Right ventricle myocardium inferior (tissue), 1 donor: Measurements from ENCODE around the gene SMARCAD1. TPM values are rescaled to one million over a fixed set of nuclear protein-coding genes. Genes with fewer than 3 reads are reported as not detected.
A peak's percentile ranks its signal among the peaks of the same experiment; 100 is the strongest.
"Not testable (repeated sequence)": the region's sequence is repeated elsewhere in the genome, so short reads cannot be mapped to it uniquely, and the experiment has no call there.

Source experiments
- ATAC-seq: fragments of 200-7000 bp; cut with Tn5 transposase; one replicate; pipeline ENCODE4 v1.9.1; 2020; ENCODE audit warnings: mild to moderate bottlenecking, moderate library complexity
- DNase-seq: peaks from one replicate; pipeline ENCODE4 v3.0.0; 2021; ENCODE audit errors: missing footprints
- intact Hi-C: fragments of 100-400 bp; cut with DNase I; formaldehyde crosslinking; loops from one replicate; pipeline ENCODE4 v1.11.0; 2022
- total RNA-seq: library from RNA; stranded (reverse); fragmentation: NEBNext Ultra II Directional; extraction: Animal tissue kit (Norgen Biotek cat#: 25700); gene quantifications from one replicate; pipeline ENCODE4 v1.2.1, GENCODE V29; 2021
- donor health status: DM: no; HTN: yes; CAD: no; lungs with severe emphysema.

The SMARCAD1 gene
- total RNA-seq, 1 donor from 2014 or later: 9.2 TPM

DNA sequence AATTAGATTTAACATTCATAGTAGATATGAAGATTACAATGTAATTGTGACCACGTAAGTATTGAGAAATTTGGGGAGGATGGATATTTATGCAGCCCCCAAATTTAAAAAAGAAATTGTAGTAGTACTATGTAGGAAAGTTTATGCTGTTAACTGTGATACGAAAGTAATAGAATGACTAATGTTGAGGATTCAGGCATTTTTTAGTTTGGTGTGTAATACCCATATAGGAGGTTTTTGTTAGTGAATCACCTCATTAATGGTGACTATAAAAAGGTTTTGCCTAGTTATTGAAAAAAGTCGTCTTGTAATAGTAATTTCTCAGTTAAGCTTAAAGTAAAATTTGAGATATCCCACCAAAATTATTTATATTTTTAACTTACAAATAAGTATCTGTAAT, 67.2 kb downstream of the SMARCAD1 start:
- intact Hi-C loops: no loop called here
- ATAC-seq (no peak), DNase-seq (no peak)

DNA sequence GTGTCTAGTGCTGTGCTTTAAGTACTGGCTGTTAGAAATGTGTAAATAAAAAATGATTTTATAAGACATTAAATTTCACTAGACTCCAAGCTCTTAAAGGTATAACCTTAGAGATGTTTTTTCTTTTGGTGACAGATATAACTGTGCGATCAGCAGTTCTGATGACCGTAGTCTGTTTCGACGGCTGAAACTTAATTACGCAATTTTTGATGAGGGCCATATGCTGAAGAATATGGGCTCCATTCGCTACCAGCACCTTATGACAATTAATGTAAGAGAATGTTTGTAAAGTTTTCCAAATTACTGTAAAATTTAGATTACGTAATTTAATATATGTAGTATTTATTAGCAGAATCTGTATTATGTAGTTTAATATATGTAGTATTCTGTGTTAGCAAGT, 68.5 kb downstream of the SMARCAD1 start:
- intact Hi-C loops: no loop called here
- ATAC-seq (no peak), DNase-seq (no peak)

DNA sequence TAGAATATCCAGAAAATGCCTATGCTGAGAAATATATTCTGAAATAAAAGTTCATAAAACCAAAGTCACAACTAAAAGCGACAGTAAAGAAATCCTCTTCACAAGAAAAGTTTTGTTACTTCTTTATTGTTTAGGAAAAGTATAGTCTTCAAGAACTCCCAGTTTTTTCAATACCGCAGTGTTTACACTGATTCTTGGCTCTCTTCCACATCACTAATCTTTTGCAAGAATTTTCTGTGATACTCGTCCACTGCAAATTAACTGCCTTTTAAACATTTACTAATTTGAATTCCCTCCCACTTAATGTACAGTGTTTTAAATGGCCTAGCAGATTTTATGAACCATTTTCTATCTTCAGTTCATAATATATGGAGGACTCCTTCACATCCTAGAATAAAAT, 69.9 kb downstream of the SMARCAD1 start:
- intact Hi-C loops: no loop called here
- ATAC-seq: no peak
- DNase-seq: no peak

DNA sequence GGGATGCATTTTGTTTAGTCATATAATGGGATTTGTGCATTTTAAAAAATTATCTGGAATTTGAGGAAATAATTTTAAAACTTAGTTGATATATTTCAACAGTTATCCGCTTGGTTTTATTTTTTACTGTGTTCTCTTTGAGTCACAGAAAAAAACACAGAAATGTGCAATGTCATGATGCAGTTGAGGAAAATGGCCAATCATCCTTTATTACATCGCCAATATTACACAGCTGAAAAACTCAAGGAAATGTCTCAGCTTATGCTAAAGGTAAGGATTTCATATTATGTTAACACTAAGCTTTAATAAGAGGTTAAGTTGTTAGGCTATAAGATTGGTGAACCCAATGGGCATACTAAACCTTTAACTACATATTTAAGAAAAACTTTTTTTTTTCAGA, 71.1 kb downstream of the SMARCAD1 start:
- intact Hi-C loops: no loop called here
- ATAC-seq: no peak
- no peak for DNase-seq

DNA sequence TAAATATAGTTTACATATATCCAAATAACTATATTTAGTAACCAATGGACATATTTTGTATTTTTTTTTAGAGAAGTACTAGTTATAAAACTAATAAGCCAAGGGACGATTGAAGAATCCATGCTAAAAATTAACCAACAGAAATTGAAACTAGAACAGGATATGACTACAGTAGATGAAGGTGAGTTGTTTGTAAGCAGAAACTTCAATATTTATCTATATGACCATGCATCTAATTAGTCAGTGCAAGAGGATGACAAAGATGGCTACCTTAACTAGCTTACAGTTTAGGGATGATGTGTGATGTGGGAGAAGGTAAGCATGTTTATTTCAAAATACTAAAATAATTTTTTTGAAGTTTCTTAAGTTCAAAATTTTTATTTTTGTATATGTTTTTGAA, 77.2 kb downstream of the SMARCAD1 start:
- ATAC-seq (no peak), DNase-seq (no peak)
- intact Hi-C loops: no loop called here

DNA sequence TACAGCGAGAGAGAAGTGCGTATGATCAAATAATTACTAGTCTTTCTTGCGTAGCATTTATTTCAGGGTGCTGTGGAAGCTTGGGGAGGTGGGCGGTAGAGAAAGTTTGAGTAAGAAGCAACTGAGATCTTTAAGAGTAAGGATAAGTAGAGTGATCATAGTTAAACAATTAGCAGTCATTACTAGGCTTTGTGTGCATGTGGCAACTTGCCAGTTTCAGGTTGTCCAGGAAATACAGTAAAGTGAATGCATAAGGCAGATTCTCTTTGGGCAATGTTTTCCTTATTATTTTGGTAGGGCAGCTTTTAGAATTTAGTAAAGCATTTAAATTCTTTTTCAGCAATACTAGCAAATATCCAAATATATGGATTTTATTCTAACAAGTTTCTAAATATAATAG, 78.0 kb downstream of the SMARCAD1 start:
- DNase-seq (no peak), ATAC-seq (no peak)
- intact Hi-C loops: no loop called here

DNA sequence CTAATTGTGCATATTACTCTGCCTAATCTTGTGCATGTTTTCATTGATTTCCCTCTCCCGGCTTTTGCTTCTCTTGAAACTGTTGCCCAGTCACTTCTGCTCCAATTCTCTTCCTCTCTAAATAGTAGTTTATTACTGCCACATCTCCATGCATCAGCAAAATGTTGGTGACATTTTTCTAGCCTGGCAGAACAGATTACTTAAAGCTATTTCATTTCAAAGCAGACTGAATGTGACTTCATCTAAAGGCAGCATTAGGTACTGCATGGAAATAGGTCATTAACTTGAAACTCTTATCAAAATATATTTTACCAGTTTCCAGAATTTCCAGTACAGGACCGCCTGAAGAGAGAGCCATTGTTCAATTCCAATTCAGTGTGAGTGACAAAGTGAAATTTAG, 82.6 kb downstream of the SMARCAD1 start:
- intact Hi-C loops: no loop called here
- no peak for ATAC-seq
- no peak for DNase-seq

DNA sequence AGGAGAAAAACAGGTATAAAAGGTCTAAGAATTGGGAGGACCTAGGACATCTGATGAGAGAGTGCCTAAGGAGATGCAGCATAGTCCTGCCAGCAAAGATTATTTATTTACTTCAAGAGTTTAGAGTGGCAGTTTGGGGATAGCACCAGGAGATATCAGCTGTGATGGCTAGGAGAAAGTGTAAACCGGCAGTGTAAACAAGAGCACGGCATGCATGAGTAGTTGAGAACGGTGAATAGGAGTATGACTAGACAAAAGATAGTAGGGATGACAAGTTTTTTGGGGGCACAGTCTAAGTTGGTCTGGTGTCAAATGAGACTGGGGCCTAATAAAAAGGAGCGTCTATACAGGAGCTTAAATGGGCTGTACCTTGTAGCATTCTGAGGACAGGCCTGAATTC, 86.3 kb downstream of the SMARCAD1 start:
- ATAC-seq, intact Hi-C loops, DNase-seq: not testable (repeated sequence)

DNA sequence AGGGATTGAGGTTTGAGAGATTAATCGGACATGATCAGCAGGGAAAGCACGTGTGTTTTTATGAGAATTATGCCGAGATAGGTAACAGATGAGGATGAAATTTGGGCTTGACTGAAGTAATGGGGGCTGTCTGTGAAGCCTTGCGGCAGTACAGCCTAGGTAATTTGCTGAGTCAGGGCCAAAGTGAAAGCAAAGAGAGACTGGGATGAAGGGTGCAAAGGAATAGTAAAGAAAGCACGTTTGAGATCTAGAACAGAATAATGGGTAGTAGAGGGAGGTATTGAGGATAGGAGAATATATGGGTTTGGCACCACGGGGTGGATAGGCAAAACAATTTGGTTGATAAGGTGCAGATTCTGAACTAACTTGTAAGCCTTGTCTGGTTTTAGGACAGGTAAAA, 87.8 kb downstream of the SMARCAD1 start:
- ATAC-seq, intact Hi-C loops, DNase-seq: not testable (repeated sequence)

DNA sequence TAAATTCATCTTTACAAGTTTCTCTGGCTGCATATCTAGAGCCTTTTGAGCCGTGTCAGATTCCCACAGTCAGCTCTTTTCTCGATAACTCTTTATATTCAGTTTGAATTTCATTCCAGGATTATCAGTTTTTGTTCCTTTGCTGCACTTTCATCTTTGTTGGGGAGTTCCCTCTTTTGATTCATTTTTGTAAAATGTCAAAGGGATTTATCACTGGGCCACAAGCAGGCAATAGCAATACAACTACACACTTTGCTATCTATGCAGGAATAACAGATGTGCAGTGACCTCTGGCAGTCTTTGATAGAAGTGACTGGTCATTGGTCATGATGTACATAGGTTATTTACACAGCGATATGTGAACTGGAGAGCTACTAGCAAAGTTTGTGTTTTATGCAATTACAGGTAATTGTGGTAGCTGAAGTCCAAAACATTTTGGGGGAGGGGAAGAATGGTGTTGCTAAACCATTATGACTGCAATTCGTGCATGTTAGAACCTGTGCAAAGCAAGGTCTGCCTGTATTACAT, 91.1 kb downstream of the SMARCAD1 start:
- ATAC-seq (no peak), DNase-seq (no peak)
- intact Hi-C loops: no loop called here

DNA sequence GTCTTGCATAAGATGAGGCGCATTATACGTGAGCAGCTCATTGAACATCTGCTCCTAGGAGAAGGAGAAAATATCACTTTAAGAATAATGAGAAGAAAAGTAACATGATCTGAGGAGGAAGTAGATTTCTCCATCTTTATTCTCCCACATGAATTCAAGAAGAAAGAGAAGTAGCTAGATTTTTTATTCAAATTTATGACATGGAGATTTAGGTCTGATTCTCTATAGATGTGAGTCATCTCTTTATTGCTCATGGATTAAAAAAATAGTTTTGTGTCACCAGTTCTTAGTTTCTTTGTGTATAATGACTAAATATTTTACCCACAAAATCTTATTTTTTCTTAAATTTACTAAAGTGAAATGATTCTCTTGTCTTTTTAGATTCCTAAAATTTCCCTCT, 94.5 kb downstream of the SMARCAD1 start:
- DNase-seq (no peak), ATAC-seq (no peak)
- intact Hi-C loops: no loop called here

DNA sequence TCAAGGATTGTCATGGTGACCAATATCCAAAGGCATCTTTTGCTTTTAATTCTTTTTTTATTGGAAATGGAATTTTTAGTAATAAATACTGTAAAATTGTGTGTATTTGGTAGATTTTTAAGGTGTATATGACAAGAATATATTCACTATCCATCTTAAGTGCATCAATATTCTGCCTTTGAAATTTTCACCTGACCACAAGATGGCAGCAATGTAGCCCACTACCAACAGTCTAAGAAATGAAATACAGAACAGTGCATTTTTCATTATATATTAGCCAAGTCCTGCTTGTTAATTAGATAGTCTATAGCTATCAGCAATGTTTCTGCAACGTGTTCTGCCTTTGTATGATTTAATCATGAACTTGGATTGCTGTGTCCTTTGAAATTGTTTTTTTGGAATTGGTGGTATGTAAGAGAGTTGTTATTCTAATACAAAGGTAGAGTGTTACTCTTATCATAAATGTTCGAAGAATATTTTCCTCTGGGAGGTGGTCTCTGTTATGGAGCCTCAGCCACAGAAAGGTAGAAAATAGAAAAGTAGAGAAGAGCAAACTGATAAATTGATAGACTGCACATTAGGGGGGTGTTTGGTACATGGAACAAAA, 96.8 kb downstream of the SMARCAD1 start:
- intact Hi-C loops: loop anchor here (2.0 kb wide), 1 partner anchor 426 kb away; no protein-coding TSS in a partner anchor
- ATAC-seq (no peak), DNase-seq (no peak)

DNA sequence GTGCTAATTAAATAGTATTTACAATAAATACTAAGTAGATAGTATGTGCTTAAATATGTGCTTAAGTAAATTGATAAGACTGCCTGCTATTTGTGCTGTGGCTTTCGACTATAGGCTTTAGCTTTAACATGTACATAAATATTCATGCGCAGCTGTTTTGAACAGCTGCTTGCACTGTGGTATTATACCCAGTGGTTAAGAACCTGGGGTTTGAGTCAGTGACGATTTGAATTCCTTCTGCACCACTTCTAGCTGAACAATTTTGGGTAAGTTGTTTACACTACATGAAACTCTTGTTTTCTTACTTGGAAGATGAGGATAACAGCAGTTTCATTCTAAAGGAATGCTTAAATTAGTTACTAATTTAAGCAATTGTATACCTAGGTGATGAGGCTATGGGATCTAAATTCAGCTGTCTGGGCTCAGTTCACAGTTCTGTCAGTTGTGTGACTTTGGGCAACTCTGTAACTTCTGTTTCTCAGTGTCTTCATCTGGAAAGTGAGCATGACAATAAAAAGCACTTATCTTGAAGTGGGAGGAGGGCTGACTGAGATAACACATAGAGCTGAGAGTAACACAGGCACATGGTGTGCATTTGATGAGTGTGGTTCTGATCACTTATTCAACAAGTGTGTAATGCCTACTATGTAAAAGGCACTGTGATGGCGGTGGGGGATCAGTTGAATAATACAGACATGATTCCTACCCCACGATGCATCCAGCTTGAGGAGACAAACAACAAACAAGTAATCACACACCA, 98.0 kb downstream of the SMARCAD1 start:
- intact Hi-C loops: loop anchor here (2.0 kb wide), 1 partner anchor 425 kb away; no protein-coding TSS in a partner anchor
- ATAC-seq (no peak), DNase-seq (no peak)

DNA sequence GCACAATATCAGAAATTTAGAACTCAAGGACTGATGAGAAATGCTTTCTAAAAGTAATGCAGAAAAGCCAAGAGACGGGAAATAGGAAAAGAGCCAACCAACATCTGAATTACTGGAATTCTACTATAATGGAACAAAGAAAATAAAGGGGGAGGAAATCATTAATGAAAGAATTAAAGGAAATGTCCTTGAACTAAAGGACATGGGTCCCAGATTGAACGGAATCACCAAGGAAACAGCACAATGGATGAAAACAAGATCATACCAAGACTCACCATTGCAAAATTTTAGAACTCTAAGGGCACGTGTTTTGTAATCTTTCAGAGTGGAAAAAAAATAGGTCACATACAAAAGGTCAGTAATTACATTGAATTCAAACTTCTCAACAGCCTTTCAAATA, 99.0 kb downstream of the SMARCAD1 start:
- intact Hi-C loops: no loop called here
- ATAC-seq (no peak), DNase-seq (no peak)

DNA sequence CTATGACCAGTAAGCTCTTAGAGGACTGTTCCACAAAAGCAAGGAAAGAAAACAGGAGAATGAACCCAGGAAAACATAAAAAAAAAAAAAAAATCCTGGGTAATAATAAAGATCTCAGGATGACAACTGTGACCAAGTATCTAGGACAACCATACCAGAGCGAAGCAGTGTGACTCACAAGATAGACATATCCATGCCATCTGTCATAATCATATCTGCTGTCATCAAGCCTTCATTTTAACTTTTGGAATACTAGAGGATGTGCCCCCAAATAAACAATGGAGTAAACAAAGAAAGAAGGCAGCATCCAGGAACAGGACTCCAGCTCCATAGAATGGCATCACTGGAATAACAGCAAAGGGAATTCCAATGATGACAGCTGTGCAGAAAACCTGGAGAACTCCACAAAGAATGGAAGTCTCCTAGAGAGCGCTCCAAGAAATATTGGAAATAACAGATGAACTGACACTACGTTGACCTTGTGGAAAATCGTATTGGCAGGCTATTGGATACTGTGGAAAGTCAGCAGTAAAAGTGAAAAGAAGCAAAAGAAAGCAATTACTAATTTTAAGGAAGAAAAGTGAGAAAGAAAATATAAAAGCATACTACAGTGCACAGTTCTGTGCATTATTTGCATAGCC, 99.7 kb downstream of the SMARCAD1 start:
- intact Hi-C loops: no loop called here
- ATAC-seq: no peak
- DNase-seq: no peak

DNA sequence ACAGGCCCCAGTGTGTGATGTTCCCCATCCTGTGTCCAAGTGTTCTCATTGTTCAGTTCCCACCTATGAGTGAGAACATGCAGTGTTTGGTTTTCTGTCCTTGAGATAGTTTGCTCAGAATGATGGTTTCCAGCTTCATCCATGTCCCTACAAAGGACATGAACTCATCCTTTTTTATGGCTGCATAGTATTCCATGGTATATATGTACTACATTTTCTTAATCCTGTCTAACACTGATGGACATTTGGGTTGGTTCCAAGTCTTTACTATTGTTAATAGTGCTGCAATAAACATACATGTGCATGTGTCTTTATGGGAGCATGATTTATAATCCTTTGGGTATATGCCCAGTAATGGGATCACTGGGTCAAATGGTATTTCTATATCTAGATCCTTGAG, 112.3 kb downstream of the SMARCAD1 start:
- DNase-seq, ATAC-seq, intact Hi-C loops: not testable (repeated sequence)

DNA sequence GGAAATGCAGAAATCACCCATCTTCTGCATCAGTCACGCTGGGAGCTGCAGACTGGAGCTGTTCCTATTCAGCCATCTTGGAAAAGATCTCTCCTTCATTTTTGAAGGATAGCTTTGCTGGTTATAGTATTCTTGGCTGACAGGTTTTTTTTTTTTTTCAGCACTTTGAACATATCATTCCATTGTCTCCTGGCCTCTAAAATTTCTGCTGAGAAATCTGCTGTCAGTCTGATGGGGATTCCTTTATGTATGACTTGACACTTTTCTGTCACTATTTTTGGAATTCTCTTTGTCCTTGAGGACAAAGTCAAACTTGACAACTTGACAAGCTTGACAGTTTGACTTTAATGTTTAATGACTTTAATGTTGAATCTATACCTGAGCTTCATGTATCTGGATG, 118.2 kb downstream of the SMARCAD1 start:
- intact Hi-C loops: no loop called here
- DNase-seq: no peak
- ATAC-seq: no peak

DNA sequence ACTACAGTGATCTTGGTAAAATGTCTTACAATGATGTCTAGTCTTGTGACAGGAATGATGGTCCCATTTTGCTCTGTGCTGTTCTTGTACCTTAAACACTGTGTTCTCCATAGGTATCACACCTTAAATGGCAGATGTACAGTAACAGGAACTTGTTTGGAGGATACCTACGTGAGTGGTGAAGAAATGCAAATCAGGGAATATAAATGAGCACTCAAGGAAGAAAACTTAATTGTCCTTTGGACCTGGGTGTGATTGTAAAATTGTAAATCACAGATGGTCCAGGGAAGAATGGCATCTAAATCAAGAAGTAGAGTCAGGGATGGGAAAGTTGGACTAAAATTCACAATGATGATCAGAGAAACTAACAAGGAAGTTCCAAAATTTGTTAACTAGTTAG, 122.3 kb downstream of the SMARCAD1 start:
- intact Hi-C loops: loop anchor here (5.0 to 10.0 kb wide), 2 partner anchors 65 to 402 kb away; no protein-coding TSS in a partner anchor

DNA sequence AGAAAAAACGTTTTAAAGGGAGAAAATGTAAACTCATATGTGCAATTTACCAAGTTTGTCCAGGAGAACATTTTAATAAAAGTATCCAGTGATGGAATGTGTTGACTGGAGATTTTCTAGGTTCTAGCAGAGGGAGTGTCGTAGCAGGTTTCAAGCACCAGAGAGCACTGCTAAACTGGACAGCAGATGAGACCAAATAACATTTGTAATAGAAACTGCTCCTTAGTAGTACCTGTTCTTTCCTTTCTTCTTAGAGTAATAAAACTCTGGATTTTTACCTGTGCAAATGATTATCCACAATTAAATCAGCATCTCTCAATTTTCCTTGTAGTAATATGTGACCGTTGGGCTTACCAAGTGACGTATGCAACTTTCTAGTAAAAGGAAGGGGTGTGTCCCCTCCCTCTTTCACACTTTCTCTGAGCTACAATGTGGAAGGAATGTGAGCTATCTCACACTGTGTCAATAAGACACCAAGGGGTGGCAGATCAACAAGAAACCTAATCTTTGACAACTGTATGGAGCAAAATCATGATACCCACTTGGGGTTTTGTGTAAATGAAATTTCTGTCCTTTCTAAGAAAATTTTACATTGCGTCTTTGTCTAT, 125.4 kb downstream of the SMARCAD1 start:
- peak; percentile 52 for ATAC-seq
- DNase-seq: no peak
- intact Hi-C loops: loop anchor here (5.0 to 10.0 kb wide), 2 partner anchors 62 to 399 kb away; no protein-coding TSS in a partner anchor

More for the DNA sequence above, 122.3 kb downstream of the SMARCAD1 start:
- DNase-seq (no peak), ATAC-seq (no peak)
